Loucy (cell line): ENCODE data around the gene CEP170.
"Not testable (repeated sequence)": the region's sequence is repeated elsewhere in the genome, so short reads cannot be mapped to it uniquely, and the experiment has no call there.

Experiments used
- EZH2phosphoT487 ChIP-seq: fragments of 200-600 bp; IDR thresholded peaks from 2 replicates; pipeline ENCODE4 v1.6.1; 2018; ENCODE audit warnings: antibody characterized with exemption, mild to moderate bottlenecking, moderate library complexity, borderline replicate concordance
- TF ChIP-seq, protein P1 (sequence below): fragments of 200-600 bp; sonication (generic); conservative IDR thresholded peaks from 2 replicates; pipeline ENCODE4 v1.5.1; 2014; ENCODE audit warnings: mild to moderate bottlenecking, antibody characterized with exemption, low read length

DNA sequence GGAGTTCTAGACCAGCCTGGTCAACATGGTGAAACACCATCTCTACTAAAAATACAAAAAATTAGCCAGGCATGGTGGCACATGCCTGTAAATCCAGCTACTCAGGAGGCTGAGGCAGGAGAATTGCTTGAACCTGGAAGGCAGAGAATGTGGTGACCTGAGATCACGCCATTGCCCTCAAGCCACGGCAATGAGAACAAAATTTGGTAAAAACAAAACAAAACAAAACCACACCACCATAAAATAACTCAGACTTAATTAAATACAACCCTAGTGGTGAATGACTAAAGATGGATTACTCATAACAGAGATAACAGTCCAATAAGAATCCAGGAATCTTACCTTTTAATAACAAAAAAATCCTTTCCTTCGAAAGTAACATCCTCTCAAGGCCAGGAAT lies 167.7 kb downstream of the CEP170 start:
- TF ChIP-seq, protein P1, sequence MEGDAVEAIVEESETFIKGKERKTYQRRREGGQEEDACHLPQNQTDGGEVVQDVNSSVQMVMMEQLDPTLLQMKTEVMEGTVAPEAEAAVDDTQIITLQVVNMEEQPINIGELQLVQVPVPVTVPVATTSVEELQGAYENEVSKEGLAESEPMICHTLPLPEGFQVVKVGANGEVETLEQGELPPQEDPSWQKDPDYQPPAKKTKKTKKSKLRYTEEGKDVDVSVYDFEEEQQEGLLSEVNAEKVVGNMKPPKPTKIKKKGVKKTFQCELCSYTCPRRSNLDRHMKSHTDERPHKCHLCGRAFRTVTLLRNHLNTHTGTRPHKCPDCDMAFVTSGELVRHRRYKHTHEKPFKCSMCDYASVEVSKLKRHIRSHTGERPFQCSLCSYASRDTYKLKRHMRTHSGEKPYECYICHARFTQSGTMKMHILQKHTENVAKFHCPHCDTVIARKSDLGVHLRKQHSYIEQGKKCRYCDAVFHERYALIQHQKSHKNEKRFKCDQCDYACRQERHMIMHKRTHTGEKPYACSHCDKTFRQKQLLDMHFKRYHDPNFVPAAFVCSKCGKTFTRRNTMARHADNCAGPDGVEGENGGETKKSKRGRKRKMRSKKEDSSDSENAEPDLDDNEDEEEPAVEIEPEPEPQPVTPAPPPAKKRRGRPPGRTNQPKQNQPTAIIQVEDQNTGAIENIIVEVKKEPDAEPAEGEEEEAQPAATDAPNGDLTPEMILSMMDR = not testable (repeated sequence)
- not testable (repeated sequence) for TF ChIP-seq EZH2phosphoT487
